A549 (cell line): ENCODE measurements around the gene RAPGEF2.

ENCODE experiments used
- CHD4 ChIP-seq: fragments of 200-600 bp; sonication (generic); IDR thresholded peaks from 2 replicates; pipeline ENCODE4 v1.6.1; 2016; ENCODE audit warnings: antibody characterized with exemption, mild to moderate bottlenecking, borderline replicate concordance
- EP300 ChIP-seq, 2 experiments: fragments of >200 bp; sonication (Bioruptor Twin); formaldehyde crosslinking; IDR thresholded peaks; 2 replicates in 1 of 2; 3 replicates in 1 of 2; pipeline ENCODE4 v1.6.1; 2016 to 2017
- TF ChIP-seq, protein P1 (sequence below): fragments of >200 bp; sonication (Bioruptor Twin); formaldehyde crosslinking; IDR thresholded peaks from 3 replicates; pipeline ENCODE4 v1.5.1; 2016
- TF ChIP-seq, protein P2 (sequence below): IDR thresholded peaks from 2 replicates; pipeline ENCODE4 v1.6.1; 2012

DNA sequence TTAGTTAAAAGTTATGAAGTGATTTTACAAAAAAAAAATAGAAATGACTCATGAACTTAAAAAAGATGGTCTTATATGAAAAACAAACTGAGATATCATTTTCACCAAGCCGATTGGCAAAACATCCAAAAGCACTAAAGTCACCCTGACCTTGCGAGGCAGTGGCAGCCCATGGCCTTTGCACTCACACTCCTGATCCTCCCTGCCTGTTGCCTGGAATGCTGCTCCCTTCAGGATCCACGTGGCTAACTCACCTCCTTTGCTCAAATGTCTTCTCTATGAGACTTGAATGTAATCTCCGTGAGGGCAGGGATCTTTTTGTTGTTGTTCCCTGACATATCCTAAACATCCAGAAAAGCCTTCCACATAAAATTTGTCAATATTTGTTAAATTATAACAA lies 106.4 kb downstream of the RAPGEF2 start:
- TF ChIP-seq EP300 (IDR thresholded peaks at IDR 0.05) (no peak), CHD4 (no peak)
- TF ChIP-seq, protein P1, sequence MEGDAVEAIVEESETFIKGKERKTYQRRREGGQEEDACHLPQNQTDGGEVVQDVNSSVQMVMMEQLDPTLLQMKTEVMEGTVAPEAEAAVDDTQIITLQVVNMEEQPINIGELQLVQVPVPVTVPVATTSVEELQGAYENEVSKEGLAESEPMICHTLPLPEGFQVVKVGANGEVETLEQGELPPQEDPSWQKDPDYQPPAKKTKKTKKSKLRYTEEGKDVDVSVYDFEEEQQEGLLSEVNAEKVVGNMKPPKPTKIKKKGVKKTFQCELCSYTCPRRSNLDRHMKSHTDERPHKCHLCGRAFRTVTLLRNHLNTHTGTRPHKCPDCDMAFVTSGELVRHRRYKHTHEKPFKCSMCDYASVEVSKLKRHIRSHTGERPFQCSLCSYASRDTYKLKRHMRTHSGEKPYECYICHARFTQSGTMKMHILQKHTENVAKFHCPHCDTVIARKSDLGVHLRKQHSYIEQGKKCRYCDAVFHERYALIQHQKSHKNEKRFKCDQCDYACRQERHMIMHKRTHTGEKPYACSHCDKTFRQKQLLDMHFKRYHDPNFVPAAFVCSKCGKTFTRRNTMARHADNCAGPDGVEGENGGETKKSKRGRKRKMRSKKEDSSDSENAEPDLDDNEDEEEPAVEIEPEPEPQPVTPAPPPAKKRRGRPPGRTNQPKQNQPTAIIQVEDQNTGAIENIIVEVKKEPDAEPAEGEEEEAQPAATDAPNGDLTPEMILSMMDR = no peak
- TF ChIP-seq, protein P2, sequence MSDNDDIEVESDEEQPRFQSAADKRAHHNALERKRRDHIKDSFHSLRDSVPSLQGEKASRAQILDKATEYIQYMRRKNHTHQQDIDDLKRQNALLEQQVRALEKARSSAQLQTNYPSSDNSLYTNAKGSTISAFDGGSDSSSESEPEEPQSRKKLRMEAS = no peak
